ENCODE data around the gene DONSON. TPM values are rescaled to one million over a fixed set of nuclear protein-coding genes. Genes with fewer than 3 reads are reported as not detected.

The DONSON gene
- total and polyA plus RNA-seq, 2 of the 13 experiments (the other 11 are each of a cell fraction or from before 2014, with no cell fraction given) = 35.4 to 63.6 TPM

- no peak for TF ChIP-seq ADNP (CRISPR knock-in tag; IDR thresholded peaks at IDR 0.05)
- TF ChIP-seq BORCS8-MEF2B (CRISPR knock-in tag; IDR thresholded peaks at IDR 0.05) = no peak; the same call in 1 of the 2 replicates
- peak; percentile 31; the same call in 1 of the 2 replicates for TF ChIP-seq ZNF552 (CRISPR knock-in tag; IDR thresholded peaks at IDR 0.05; ENCODE audit: borderline replicate concordance)
- no peak for TF ChIP-seq ZNF557 (CRISPR knock-in tag; IDR thresholded peaks at IDR 0.05)
- TF ChIP-seq PHF5A (CRISPR knock-in tag; IDR thresholded peaks at IDR 0.05; ENCODE audit: low read depth, unreplicated experiment) = no peak
- peak; percentile 83; the same call in 1 of the 2 replicates for TF ChIP-seq BCL3 (CRISPR knock-in tag; IDR thresholded peaks at IDR 0.05)
- TF ChIP-seq ZSCAN9 (CRISPR knock-in tag; IDR thresholded peaks at IDR 0.05; ENCODE audit: borderline replicate concordance) = peak; percentile 36; the same call in 1 of the 2 replicates
- no peak for TF ChIP-seq ZBTB1 (CRISPR knock-in tag; IDR thresholded peaks at IDR 0.05; ENCODE audit: borderline replicate concordance)
- peak; percentile 79; the same call in 1 of the 2 replicates for TF ChIP-seq ZNF224 (CRISPR knock-in tag; IDR thresholded peaks at IDR 0.05)
- TF ChIP-seq ZNF430 (CRISPR knock-in tag; IDR thresholded peaks at IDR 0.05) = no peak
- peak; percentile 72; the same call in 1 of the 2 replicates for TF ChIP-seq KDM5B (CRISPR knock-in tag; IDR thresholded peaks at IDR 0.05; ENCODE audit: borderline replicate concordance)
- no peak for TF ChIP-seq ZFP62 (CRISPR knock-in tag; IDR thresholded peaks at IDR 0.05)
- no peak for TF ChIP-seq ZNF451 (CRISPR knock-in tag; IDR thresholded peaks at IDR 0.05)
- TF ChIP-seq ARID5B (CRISPR knock-in tag; IDR thresholded peaks at IDR 0.05) = 0 out of 2 replicates have a peak, but pooled peaks have one; percentile 55
- no peak for TF ChIP-seq ZEB1 (IDR thresholded peaks at IDR 0.05; ENCODE audit: insufficient replicate concordance, low read depth)
- no peak for TF ChIP-seq ZNF567 (CRISPR knock-in tag; IDR thresholded peaks at IDR 0.05; ENCODE audit: borderline replicate concordance)
- TF ChIP-seq MAFG (CRISPR knock-in tag; IDR thresholded peaks at IDR 0.05) = no peak
- peak; percentile 76 for TF ChIP-seq AKAP8 (CRISPR knock-in tag; IDR thresholded peaks at IDR 0.05)
- no peak for TF ChIP-seq GTF2F1 (IDR thresholded peaks at IDR 0.05; ENCODE audit: low read length)
- TF ChIP-seq SMARCE1 (IDR thresholded peaks at IDR 0.05; ENCODE audit: borderline replicate concordance) = no peak
- TF ChIP-seq NFATC3 (CRISPR knock-in tag; IDR thresholded peaks at IDR 0.05) = no peak
- no peak for TF ChIP-seq ZNF784 (CRISPR knock-in tag; IDR thresholded peaks at IDR 0.05; ENCODE audit: borderline replicate concordance)
- peak; percentile 75; the same call in 1 of the 2 replicates for TF ChIP-seq ISX (CRISPR knock-in tag; conservative IDR thresholded peaks at IDR 0.05)
- TF ChIP-seq ZZZ3 (CRISPR knock-in tag; IDR thresholded peaks at IDR 0.05; ENCODE audit: borderline replicate concordance) = no peak
These were observed at the start of gene DONSON (continued) for GRCh38 chr21:33588485-33589335.
